ENCODE results near the gene NFIC.
A peak's percentile ranks its signal among the peaks of the same experiment; 100 is the strongest.

The NFIC gene

GRCh38 chr19:3359015-3359918, 7.1 kb upstream of the NFIC start:
- peak; percentile 56 for DNase-seq (ENCODE audit: low read depth)

GRCh38 chr19:3359919-3360420, 6.4 kb upstream of the NFIC start:
- DNase-seq (ENCODE audit: low read depth): no peak

- DNase-seq (ENCODE audit: low read depth): peak; percentile 73
These were observed 5.7 kb upstream of the NFIC start for GRCh38 chr19:3360421-3361383.

DNA sequence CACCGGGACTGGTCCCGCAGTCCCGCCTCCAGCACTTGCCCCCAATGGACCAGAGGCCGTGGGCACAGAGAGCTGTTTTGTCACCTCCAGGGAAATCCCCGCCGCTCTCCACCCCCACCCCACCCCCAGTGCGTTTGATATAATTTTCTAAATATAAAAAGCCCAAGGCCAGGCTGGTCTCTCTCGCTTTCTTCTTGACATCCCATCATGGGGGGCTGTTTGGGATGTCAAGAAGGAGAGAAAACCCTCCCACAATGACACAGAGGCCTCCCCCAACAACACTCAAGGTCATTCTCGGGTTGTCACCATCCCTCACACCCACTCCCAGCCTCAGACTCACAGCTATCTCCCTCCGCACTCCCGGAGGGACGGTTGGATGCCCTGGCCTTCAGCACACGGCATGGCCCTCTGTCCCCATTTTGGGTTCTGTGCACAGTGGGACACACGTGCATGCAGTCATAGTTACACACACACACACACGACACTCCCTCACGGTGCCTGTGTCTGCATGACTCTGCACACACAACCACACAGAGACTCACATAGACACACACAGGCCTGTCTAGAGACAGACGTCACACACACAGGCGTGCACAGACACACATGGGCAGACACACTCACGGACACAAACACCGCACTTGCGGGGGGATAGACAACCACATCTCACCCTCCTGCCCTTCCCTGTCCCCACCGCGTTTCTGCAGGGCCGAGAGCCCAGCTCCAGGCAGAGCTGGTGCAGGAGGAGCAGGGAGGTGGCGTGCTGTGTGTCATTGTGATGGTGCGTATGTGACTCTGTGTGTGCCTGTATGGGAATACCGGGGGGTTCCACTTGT, 4.8 kb upstream of the NFIC start:
- DNase-seq (ENCODE audit: low read depth): no peak

DNA sequence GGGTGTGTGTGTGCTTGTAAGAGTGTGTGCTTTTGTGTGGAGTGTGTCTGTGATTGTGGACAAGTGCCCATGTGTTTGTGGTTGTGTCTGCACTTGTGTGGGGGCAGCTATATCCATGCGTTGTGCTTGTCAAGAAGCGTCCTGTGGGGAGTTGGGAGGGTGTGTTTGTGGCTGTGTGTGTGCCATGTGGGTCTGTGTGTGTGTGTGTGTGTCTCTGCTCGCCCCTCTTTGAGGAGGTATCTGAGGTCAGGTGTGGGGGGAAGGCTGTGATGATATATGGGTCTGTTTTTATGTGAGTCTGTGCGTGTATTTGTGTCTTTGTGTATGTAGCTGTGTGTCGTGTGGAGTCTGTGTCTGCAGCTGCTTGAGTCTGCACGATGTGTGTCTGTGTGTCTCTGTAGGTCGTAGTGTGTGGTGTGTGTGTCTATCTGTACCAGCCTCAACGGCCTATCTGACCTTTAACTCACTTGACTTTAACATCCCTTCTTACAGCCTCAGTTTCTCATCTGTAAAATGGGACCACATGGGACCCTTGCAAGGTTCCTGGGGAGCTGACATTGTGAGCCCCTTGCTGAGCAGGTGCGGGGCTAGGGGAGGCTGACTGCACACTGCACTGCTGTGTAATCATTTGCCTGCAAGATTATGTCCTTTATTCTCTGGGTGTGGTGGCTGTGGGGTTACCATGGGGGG, 4.0 kb upstream of the NFIC start:
- DNase-seq (ENCODE audit: low read depth): no peak

GRCh38 chr19:3363841-3364500, 2.4 kb upstream of the NFIC start:
- DNase-seq (ENCODE audit: low read depth): no peak

- no peak for DNase-seq (ENCODE audit: low read depth)
These were observed 1.9 kb upstream of the NFIC start for GRCh38 chr19:3364501-3364858.

GRCh38 chr19:3365093-3365835, 1.1 kb upstream of the NFIC start:
- DNase-seq (ENCODE audit: low read depth): no peak

- DNase-seq (ENCODE audit: low read depth): no peak
These were observed 607 bp downstream of the NFIC start for GRCh38 chr19:3366753-3367627.

DNA sequence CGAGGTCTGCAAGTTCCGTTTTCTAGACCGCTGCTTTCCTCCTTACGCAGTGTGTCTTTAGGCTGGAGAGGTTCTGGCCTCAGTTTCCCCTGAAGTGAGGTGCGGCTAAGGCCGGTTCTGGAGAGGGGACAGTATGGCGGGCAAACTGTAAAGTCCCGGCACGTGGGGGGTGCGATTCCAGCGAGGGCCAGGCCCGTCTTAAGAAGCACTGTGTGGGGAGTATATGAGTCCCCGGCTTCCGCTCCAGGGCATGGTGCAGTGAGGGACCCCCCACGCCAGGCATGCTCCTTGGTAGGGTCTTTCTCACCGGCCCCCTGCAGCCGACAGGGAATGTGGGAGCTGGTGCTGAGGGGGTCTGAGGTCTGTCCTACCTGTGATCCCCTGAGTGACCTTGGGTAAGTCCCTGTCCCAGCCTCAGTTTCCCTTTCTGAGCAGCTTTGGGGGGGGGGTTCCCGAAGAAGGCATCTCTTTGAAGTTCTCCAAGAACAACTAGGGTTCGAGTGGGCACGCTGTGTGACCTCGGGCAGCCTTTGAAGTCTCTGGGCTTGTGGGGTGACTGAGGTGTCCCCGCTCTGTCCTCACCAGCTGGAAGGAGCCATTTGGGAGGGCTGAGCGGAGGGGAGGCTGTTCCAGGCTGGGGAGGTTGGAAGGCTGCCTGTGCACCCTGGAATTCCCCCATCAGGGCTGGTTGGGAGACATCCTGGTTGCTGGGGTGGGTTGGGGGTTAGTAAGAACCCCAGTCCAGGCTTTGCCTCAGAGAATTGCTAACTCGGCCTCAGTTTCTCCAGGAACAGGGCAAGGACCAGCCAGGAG, 1.5 kb downstream of the NFIC start:
- no peak for DNase-seq (ENCODE audit: low read depth)

DNA sequence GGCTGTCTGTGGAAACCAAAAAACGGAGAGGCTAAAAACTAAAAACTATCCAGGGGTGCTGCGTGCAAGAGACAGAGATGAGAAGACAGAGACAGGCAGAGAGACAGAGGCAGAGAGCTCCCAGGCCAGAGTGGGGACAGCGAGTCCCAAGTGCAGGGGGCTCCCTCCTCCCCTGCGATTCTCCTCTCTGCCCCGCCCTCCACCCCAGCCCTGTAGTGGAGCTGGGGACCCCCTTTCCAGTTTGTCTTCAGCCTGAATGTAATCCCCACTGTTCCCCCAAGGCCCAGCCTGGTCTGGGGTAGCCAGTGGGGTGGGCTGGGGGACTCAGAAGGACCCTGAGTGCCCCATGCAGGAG, 2.0 kb downstream of the NFIC start:
- DNase-seq (ENCODE audit: low read depth): no peak

GRCh38 chr19:3368848-3369336, 2.5 kb downstream of the NFIC start:
- no peak for DNase-seq (ENCODE audit: low read depth)

- DNase-seq (ENCODE audit: low read depth): no peak
These were observed 3.2 kb downstream of the NFIC start for GRCh38 chr19:3369337-3370213.

GRCh38 chr19:3370214-3370720, 3.9 kb downstream of the NFIC start:
- no peak for DNase-seq (ENCODE audit: low read depth)

- no peak for DNase-seq (ENCODE audit: low read depth)
These were observed 4.6 kb downstream of the NFIC start for GRCh38 chr19:3370728-3371591.

GRCh38 chr19:3372413-3372812, 6.0 kb downstream of the NFIC start:
- no peak for DNase-seq (ENCODE audit: low read depth)
